HG03175 (cell line): Measurements from ENCODE around the gene RABGEF1.
"Not testable (repeated sequence)": the region's sequence is repeated elsewhere in the genome, so short reads cannot be mapped to it uniquely, and the experiment has no call there.

ENCODE experiments used
- ATAC-seq: cut with Tn5 transposase; IDR thresholded peaks from one replicate; pipeline ENCODE4 v1.9.1; 2021; ENCODE audit warnings: mild to moderate bottlenecking, moderate library complexity; ENCODE audit not compliant: unreplicated experiment

Gene RABGEF1

DNA sequence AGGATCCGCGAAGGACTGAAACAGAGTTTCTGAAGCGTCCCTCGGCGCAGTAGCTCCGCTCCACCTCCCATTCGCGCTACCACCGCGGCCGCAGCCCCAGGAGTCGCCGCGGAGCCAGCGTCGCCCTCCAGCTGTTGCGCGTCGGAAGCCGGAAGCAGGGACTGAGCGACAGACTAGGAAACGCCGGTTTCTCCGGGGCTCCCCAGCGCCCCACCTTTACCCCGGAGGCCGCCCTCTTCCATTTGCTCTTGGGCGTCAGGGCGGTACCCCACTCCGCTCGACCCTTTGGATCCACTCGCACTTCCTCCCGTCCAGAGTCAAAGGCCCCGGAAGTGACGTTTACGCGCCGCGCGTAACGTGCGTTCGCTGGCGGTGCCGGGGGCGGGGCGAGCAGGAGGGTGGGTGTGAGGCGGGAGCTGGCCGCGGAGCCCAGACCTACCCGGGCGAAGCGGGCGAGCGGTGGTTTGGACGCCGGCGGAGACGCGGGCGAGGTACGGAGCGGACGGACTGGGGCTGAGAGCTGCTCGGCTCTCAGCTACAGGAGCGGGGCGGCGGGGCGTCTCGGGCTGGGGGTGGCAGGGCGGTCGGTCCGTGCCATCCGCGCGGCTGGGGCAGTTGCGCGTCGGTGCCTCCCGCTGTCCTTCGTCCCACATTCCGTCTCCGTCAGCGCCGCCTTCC lies at the start of gene RABGEF1:
Gene RABGEF1 (plus strand): TSS at position 432 of the 678 bp plus-strand sequence. CDS start 31,167 bp downstream, outside the sequence.
- ATAC-seq, result peak; percentile 82

DNA sequence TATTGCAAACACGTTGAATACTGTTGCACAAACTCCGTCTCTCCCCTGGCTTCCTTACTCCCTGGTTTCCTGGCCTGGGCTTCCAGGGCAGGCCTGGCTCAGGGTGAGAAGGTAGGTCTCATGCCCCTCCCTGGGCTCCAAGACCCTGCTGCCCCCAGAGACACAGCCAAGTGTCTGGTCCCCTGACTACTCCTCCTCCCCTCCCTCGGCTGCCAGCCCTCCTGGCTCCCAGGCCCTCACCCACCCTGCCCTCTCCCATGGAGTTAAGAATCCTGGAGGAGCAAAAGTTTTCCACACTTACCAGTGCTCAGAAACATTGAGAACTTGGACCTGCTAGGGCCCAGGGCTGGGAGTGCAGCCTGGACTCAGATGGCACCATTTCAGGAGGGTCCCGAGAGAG lies 47.2 kb upstream of the RABGEF1 start:
- ATAC-seq, result no peak

DNA sequence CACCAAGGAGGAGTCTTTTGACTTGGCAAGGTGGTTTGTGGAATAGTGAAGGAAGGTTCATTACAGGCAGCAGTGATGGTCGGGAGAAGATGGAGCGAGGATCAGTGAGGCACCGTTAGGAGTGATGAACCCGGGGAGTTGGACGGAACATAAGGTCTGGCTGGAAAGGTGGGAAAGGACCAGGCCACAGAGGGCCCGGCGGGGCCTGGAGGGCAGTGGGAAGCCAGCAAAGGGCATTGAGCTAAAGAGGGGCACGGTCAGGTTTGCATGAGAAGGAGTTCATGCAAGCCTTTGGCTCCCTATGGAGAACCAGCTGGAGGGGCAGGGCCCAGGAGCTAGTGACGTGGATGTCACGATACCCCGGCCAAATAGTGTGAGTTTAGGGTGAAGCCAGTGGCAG lies 46.2 kb upstream of the RABGEF1 start:
- no peak for ATAC-seq

DNA sequence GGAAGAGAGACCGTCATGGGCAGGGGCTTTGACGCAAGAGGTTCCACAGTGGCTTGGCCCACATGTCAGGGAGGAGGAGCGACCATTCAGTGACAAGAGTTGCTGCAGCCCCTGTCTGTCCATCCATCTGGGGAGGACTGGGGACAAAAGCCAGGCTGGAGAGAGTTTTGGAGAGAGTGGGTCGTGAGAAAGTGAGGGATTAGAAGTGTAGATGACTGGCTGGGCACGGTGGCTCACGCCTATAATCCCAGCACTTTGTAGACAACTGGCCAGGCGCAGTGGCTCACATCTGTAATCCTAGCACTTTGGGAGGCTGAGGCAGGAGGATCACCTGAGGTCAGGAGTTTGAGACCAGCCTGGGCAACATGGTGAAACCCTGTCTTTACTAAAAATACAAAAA lies 45.1 kb upstream of the RABGEF1 start:
- not testable (repeated sequence) for ATAC-seq

DNA sequence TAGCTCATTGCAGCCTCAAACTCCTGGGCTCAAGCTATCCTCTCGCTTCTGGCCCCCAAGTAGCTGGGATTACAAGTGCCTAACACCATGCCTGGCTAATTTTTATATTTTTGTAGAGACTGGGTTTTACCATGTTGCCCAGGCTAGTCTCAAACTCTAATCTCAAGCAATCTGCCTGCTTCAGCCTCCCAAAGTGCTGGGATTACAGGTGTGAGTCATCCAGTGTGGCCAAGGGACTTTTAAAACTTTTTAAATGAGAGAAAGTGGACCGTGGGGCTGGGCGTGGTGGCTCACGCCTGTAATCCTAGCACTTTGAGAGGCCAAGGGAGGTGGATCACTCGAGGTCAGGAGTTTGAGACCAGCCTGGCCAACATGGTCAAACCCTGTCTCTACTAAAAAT lies 44.4 kb upstream of the RABGEF1 start:
- not testable (repeated sequence) for ATAC-seq

DNA sequence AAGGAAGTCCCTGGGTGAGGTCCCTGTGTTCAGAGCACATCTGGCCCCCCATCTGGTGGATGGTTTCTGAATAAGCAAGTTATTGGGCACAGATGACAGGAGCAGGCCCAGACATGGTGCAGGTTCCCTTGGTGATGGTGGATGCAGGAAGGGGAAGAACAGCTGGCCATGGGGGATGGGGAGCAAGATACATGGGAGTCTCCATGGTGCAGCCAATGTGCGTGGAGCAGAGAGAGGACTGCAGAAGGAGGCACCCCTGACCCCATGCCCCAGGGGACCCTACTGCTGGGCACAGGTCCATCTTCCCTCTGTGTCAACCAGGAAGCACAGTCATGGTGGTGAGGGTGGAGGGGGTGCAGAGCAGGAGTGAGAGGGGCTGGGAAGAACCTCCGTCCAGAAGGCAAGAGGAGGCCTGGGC lies 43.8 kb upstream of the RABGEF1 start:
- ATAC-seq, result no peak

DNA sequence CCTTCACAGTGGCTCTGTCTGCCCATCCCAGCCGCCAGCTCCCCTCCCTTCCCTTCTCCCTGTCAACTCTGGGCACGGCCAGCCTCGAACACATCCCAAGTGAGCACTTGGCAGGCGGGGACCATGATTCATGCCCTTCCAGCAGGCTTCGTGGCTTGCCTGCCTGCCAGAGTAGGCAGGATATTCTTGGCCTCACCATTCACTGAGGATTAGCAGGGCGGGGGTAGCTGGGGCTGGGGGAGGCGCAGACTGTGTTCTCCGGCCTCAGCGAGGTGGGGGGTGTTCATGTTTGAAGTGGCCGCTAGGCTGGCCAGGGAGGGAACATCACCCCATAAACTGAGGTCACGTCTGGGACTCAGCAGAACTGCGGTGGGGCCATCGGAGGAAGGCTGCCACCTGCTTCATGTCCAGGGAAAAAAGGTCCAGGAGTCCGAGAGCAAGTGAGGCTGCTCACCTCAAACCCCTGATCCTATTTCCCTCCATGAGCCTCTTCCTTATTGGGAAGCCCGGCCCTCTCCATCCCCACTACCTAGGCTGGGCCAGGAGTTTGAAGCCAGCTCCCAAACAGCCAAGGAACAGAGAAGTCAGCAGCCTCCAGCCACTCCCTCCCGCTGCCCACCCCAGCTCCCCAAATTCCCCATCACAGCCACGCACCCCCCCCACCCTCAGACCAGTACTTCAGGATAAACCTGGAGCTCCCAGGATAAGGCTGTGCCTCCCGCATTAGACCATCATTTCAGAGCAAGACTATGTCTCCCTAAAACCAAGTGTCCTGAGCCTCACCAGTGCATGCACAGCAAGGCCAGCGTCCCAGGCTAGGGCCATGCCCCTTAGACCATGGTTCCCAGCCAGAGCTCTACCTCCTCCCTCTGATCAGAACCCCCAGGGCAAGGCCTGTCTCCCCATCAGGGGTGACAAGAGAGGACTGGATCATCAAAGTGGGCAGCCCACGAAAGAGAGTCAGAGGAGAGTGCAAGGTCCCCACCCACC lies 42.8 kb upstream of the RABGEF1 start:
- no peak for ATAC-seq

DNA sequence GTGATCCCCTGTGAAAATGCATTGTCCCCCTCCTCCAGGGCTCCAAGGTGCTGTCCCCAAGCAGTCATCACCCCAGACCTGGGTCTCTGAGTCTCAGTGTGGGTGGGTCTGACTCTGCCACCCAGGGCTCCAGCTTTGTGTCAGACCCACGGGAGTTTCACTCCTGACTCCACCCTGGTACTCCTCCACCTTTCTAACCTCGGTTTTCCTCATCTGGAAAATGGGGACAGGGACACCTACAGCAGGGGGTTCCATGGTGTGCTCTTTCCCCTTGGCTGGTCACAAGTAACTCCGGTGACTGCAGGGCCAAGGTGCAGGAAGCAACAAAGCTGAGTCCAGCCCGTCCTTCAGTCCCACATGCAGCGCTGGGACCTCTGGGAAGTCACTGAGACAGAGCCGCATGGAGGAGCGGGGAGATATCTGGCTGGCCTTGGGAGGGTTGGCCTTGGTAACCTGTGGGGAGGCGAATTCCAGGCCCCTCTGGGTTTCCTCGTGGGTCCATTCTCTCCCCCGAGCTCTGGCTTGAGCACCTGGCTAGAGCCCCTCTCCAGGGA lies 41.8 kb upstream of the RABGEF1 start:
- ATAC-seq, result no peak

DNA sequence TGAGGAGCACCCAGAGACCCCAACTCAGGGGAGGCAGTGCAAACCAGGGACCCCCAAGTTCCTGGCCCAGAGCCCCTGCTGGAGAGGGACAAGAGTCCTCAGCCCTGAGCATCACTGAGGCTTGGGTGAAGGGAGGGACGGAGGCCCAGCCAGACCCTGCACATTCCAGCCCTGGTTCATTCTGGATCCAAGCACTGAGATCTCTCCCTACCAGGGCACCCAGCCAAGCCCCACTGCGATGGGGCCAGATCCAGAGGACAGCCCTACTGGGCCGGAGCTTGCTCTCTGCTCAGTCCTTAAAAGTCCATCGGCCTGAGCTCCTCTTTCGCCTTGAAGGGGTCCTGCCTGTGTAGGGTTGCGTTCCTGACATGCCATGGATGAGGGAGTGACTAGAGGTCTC lies 40.5 kb upstream of the RABGEF1 start:
- ATAC-seq, result no peak

DNA sequence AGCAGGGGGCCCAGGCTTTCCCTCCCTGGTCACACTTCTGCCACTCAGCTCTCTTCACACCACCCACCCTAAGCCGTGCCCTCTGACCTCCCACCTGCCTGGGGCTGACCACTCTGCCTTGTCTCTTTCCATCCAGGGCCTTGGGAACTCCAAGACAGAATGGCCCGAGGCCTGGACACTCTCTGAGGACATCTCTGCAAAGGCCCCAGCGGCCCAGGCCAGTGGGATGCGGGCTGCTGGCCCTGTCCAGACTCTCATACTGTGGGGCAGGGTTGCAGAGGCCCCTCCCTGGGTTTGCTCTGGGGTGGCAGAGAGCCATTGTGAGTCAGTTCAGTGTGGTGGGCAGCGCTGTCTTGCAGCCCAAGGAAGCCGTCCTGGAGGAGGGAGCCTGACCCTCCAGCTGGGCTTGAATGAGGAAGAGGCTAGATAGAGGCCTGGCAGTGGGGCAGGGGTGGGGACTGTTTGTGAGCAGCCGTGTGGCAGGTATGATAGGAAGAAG lies 39.9 kb upstream of the RABGEF1 start:
- ATAC-seq, result no peak

DNA sequence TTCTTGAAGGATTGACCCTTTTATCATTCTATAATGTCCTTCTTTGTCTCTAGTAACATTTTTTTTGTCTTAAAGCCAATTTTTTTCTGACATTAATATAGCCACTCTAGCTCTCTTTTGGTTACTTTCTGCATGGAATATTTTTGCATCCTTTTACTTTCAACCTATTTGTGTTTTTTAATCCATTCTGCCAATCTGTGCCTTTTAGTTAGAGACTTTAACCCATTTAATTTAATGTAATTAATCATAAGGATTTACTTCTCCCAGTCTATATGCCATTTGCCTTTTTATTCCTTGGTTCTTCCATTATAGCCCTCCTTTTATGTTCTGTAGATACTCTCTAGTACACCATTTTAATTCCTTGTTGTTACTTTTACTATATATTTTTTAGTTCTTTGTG lies 32.7 kb upstream of the RABGEF1 start:
- no peak for ATAC-seq

DNA sequence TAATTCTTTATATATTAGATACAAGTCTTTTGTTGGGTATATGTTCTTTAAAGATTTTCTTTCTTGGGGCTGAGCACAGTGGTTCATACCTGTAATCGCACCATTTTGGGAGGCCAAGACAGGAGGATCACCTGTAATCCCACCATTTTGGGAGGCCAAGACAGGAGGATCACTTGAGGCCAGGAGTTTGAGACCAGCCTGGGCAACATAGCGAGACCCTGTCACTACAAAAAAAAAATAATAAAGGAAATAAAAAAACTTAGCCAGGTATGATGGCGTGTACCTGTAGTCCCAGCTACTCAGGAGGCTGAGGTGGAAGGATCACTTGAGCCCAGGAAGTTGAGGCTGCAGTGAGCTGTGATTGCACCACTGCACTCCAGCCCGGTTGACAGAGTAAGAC lies 29.8 kb upstream of the RABGEF1 start:
- ATAC-seq, result not testable (repeated sequence)

DNA sequence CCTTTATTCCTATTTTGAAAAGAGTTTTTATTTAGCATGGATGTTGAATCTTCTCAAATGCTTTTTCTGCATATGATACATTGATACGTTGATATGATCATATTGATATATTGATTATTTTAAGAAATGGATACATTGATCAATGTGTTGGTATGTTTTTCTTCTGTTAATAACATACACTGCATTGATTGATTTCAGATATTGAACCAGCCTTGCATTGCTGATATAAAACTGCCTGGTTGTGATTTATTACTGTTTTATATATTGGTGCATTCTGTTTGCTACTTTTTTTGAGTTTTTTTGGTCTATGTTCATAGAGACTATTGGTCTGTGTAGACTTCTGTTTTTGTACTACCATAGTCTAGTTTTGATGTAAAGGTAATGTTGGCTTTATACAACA lies 26.8 kb upstream of the RABGEF1 start:
- ATAC-seq, result no peak

DNA sequence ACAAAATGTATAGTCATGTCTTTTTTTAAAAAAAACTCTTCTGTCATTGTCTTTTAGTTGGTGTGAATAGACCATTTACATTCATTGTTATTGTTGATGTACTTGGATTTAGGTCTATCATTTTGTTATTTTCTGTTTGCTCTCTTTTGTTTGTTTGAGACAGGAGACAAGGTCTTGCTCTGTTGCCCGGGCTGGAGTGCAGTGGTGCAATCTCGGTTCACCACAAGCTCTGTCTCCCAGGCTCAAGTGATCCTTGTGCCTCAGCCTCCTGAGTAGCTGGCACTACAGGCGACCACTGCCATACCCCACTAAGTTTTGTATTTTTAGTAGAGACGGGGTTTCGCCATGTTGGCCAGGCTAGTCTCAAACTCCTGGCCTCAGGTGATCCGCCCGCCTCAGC lies 23.9 kb upstream of the RABGEF1 start:
- ATAC-seq, result not testable (repeated sequence)

DNA sequence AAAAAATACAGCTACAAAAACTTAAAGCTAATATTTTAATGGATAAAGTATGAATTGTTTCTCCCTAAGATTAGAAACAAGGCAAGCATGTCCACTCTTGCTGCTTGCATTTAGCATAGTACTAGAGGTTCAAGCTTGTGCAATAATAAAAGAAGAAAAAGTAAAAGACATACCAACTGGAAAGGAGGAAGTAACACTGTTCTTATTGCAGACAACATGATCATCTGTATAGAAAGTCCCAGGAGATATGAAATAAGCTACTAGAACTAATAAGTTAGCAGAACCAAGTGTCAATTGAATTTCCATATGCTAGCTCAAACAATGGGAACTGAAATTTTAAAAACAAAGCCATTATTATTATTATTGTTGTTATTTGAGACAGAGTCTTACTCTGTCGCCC lies 20.0 kb upstream of the RABGEF1 start:
- ATAC-seq, result no peak

DNA sequence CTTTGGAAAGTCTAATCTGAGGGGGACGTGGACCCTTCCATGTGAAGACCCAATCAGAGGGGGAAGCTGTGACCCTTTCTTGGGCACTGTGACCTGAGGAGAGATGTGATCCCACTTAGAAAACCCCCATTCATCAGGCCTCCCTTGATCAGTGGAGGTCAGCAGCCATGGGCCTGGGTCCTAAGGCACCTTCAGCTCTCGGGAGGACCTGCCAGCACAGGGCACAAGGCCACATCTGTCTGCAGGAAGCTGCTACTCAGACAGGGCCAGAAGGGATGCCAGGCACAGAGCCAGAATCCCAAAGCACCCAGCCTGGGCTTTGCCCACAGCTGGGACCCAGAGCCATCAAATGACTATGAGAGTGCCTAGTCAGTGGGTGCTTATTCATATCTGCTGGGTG lies 14.7 kb upstream of the RABGEF1 start:
- no peak for ATAC-seq

DNA sequence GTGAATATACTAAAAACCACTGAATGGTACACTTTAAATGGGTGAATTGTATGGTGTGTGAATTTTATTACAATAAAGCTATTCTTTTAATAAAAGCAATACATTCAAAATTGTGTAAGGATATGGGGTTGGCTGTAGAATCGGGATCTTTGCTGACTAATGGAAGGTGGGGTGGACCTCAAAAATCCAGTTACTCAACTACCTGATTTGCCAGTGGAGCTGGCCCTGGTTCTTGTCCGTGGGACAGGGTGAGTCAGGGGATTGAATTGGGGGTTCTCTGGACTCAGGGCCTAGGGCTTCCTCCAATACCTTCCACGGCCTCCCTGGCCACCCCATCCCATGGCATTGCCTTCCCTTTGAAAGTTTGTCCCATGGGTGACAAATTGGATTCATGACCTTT lies 13.5 kb upstream of the RABGEF1 start:
- no peak for ATAC-seq

DNA sequence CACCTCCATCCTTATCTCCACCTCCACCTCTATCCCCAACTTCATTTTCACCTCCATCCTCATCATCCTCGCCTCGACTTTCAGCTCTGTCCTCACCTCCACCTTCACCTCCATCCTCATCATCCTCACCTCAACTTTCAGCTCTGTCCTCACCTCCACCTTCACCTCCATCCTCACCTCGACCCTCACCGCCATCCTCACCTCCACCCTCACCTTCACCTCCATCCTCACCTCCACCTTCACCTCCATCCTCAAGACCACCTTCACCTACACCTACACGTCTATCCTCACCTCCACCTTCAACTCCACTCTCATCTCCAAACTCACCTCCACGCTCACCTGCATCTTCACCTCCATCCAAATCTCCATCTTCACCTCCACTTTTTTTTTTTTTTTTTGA lies 12.0 kb upstream of the RABGEF1 start:
- no peak for ATAC-seq

DNA sequence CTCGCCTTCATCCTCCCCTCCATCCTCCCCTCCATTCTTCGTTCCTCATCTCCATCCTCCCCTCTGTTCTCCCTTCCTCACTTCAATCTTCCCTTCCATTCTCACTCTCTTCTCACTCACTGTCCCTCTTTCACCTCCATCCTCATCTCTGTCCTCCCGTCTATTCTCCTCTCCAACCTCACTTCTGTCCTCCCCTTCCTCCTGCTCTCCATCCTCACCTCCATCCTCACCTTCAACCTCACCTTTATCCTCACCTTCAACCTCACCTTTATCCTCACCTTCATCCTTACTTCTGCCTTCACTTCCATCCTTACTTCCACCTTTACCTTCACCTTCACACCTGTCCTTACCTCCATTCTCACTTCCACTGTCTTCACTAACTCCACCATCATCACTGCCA lies 11.3 kb upstream of the RABGEF1 start:
- ATAC-seq, result no peak

DNA sequence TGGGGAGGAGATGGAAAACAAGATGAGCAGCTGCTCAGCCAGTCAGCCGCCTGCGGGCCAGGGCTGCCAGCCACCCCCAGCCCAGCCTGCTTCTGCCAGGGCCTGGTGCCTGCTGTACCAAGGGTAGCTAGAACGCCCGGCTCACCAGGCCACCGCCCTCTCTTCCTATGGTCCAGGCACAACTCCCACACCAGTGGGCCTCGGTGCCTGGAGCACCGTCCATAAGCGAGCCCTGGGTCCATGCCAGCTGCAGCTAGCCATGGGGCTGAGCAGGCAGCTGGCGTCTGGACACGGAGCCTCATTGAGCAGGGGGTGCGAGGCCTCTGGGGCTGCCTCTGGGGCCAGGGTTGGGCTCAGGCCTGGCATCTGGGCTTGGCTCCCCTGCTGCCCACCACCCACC lies 8.5 kb upstream of the RABGEF1 start:
- no peak for ATAC-seq

DNA sequence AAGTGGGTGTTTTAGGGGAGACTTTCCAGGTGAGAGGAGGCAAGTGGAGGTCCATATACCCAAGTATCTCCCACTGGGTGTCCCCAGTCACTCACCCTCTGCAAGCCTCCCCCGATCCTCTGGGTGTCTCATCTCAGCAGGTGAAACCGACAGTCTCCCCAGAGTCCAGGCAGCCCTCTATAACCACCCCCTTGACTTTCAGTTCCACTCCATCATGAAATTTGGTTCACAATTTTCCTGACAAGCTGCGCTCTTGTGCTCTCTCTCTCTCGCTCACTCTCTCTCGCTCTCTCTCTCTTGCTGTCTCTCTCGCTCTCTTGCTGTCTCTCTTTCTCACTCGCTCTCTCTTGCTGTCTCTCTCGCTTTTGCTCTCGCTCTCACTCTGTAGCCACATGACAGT lies 8.1 kb upstream of the RABGEF1 start:
- peak; percentile 62 for ATAC-seq

DNA sequence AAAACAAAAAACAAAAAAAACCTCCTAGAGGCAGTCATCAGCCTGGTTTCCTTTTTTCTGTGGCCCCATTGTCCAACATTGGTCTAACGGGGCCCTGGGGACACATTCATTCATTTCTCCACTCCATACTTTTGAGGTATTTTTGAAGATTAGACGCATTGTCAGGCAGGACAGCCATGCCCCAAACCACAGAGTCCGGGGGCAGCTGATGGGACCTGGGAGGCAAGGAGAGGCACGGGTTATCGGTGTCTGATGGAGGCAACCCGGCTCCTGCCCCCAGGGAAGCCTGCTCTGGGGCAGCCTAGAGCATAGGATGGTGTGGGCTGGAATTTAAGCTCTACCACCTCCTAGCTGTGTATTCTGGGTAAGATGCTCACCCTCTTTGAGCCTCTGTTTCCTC lies 6.5 kb upstream of the RABGEF1 start:
- no peak for ATAC-seq
